Ureter (tissue), 1 donor: ENCODE results near the gene PCMT1. TPM values are rescaled to one million over a fixed set of nuclear protein-coding genes. Genes with fewer than 3 reads are reported as not detected.
"Not testable (repeated sequence)": the region's sequence is repeated elsewhere in the genome, so short reads cannot be mapped to it uniquely, and the experiment has no call there.

Experiments
- DNase-seq: peaks from one replicate; pipeline ENCODE4 v3.0.0-alpha.2; 2020; ENCODE audit warnings: low spot score
- total RNA-seq: library from RNA; stranded (reverse); gene quantifications from one replicate; pipeline ENCODE4 v1.2.4, GENCODE V29; 2023
- donor health status: DM: yes; HTN: yes; CAD: no.

Gene PCMT1
- total RNA-seq, 1 donor from 2014 or later: 56.0 TPM

GRCh38 chr6:149750136-149750609, 632 bp downstream of the PCMT1 start:
- peak; percentile 52 for DNase-seq

DNA sequence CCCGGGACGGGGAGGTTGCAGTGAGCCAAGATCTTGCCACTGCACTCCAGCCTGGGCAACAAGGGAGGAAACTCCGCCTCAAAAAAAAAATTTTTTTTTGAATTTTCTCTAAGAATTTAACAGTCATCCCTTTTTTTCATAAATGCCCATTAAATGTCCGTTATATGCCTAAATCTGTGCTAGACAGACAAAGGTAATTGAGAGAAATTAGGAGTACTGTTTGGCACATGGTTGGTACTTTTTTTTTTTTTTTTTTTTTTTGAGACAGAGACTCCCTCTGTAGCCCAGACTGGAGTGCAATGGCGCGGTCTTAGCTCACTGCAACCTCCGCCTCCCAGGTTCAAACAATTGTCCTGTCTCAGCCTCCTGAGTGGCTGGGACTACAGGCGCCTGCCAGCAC, 1.7 kb downstream of the PCMT1 start:
- DNase-seq: no peak

GRCh38 chr6:149751920-149752319, 2.4 kb downstream of the PCMT1 start:
- not testable (repeated sequence) for DNase-seq

DNA sequence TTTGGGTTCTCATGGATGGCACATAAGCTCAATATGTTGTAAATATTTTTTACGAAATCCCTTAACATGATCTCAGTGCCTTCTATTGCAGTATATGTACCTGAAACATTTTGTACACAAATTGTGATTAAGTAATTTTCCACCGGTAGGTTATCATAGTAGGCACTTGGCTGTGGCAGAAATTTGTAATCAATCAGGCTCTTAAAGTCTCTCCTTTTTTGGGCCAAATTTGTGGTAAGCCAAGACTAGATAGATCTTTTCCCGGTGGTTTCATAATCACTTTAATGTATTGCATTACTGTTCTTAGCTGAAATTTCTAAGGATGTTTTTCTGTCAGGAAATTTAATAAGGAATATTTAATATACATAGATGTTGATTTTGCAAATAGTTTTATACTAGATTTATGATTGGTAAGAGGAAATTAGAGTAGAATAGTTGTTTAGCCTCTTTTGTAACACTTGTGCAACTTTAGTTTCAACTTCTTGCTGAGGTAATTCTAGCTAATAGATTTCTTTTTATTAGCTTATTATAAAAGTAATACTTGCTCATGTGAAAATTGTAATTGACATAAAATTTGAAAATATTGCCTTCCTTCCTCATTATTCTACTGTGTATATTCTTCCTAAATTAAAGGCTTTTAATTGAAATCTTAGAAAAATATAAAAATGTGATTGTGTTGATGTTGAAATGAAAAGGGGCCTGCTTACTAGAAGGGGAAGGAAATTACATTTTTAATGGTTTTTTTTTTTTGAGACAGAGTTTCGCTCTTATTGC, 3.2 kb downstream of the PCMT1 start:
- DNase-seq: no peak

DNA sequence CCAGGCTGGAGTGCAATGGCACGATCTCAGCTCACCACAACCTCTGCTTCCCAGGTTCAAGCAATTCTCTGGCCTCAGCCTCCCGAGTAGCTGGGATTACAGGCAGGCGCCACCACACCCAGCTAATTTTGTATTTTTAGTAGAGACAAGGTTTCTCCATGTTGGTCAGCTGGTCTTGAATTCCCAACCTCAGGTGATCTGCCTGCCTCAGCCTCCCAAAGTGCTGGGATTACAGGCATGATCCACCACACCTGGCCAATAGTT, 3.8 kb downstream of the PCMT1 start:
- DNase-seq: not testable (repeated sequence)

GRCh38 chr6:149754548-149754947, 5.0 kb downstream of the PCMT1 start:
- no peak for DNase-seq

DNA sequence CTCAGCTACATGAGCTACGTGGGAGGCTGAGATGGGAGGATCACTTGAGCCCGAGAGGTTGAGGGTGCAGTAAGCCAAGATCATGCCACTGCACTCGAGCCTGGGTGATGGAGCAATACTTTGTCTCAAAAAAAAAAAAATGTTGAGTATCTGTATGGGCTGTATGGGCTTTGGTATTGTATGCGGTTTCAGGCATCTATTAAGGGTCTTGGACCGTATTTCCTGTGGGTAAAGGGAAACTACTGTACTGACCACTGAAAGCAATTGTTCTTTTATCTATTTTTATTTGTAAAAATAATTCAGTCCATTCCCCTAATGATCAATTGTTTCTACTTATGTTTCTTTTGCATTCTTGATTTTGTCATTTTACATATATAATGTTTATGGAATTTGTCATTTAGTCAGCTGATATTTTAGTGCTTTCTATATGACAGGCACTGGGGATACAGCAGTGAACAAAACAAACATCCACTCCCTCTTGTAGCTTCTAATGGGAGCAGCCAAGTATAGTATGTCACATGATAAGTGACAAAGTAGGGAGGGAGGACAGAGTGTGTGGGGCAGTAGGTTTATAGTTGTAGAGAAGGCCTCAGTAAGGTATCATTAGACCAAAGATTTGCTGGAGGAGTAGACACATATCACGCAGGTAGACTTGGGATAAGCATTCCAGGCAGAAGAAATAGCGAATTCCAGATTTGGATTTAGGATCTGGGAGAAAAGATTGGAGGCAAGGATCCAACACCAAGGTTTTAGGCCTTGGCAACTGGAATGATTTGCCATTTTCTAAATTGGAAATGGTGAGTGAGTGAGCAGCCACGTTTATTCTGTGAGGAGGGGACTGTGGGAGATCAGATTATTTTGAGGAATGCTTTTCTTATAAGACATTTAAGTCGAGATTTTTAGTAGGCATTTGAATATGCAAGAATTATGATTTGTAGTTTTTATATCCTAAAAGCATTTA, 6.0 kb downstream of the PCMT1 start:
- no peak for DNase-seq

DNA sequence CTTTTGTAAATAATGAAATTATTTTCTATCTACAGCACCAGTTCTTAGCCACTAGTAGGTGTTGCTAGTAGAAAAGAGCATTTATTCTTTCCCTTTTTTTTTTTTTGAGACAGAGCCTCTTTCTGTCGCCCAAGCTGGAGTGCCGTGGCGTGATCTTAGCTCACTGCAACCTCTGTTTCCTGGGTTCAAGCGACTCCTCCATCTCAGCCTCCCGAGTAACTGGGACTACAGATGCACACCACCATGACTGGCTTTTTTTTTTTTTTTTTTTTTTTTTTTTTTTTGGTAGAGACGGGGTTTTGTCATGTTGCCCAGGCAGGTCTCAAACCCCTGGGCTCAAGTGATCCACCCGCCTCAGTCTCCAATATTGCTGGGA, 6.7 kb downstream of the PCMT1 start:
- no peak for DNase-seq

DNA sequence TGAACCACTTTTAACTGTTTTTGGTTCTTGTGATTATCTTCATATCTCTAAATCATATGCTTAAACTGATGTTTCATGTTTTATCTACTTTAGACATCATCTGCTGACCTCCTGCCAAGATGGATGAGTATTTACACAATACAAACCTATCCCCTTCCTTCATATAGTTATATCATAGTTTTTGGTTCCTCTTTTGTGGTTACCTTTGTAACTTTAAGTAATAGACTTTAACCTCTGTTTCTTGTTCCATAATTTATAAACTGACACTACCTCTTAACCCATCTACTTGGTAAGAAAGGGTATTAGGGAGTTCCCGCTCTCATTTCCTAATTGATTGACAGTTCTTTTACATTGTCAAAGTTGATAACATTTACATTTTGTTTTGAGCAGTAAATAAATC, 11.9 kb downstream of the PCMT1 start:
- DNase-seq: no peak

- no peak for DNase-seq
Measured at GRCh38 chr6:149763866-149764265, 14.3 kb downstream of the PCMT1 start.

DNA sequence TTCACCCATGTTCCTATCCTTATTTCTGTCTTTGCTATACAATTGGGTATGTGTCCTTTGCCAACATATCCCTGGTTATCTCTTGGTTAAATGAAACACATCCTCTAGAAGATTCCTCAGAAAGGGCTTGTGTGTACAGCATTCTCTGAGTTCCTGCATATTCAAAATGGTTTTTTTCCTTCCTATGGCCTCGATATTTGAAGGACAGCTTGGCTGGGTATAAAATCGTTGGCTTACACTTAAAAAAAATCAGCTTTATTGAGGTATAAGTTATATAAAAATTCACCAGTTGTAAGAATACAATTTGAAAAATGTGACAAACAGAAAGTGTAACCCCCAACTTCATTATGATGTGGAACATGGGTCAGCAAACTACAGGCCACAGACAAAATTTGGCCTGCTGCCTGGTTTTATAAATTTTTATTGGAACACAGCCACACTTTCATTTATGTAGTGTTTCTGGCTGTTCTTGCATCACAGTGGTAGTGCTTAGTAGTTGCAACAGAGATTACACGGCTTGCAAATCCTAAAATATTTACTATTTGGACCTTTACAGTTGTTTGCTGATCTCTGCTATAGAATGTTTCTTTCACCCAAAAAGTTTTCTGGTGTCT, 16.7 kb downstream of the PCMT1 start:
- no peak for DNase-seq

GRCh38 chr6:149769676-149770075, 20.1 kb downstream of the PCMT1 start:
- no peak for DNase-seq

- DNase-seq: no peak
Measured at GRCh38 chr6:149771185-149771584, 21.6 kb downstream of the PCMT1 start.

DNA sequence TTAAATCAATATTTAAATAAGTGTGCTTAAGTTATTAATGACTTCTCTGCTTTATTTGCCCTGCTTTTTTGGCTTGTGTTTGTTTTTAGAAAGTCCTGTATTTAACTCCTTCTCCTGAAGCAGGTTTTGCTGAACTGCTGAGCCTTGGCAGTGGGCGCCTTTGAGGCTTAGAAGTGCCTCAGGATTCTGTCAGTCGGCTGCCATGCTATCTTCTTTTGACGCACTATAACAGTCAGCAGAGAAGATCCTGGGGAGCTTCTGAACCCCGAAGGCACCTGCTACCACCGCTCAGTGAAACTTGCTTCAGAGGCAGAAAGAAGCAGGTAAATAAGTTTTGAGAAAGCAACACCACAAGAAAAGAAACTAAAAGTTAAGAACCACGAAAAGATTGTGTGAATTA, 22.4 kb downstream of the PCMT1 start:
- DNase-seq: no peak

GRCh38 chr6:149777624-149778023, 28.1 kb downstream of the PCMT1 start:
- no peak for DNase-seq

DNA sequence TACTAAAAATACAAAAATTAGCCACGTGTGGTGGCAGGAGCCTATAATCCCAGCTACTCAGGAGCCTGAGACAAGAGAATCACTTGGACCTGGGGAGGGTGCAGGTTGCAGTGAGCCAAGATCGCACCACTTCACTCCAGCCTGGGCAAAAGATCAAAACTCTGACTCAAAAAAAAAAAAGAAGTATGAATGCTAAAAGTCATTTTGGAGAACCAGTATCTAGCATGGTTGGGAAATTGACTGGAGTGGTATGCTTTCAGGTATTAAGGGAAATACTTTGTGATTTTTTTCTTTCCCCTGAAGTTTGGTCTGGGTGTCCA, 30.1 kb downstream of the PCMT1 start:
- no peak for DNase-seq

DNA sequence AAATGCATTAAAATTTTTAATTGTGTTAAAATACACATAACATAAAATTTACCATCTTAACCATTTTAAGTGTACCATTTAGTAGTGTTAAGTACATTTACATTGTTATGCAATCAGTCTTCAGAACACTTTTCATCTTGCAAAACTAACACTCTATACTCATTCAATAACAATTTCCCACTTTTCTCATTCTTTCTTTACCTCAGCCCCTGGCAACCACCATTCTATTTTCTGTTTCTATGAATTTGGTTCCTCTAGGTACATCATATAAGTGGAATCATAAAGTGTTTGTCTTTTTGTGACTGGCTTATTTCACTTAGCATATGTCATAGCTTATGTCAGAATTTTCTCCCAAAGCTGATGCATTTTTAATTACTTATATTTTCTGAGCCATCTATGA, 32.2 kb downstream of the PCMT1 start:
- DNase-seq: no peak

GRCh38 chr6:149782337-149782736, 32.8 kb downstream of the PCMT1 start:
- DNase-seq: no peak

DNA sequence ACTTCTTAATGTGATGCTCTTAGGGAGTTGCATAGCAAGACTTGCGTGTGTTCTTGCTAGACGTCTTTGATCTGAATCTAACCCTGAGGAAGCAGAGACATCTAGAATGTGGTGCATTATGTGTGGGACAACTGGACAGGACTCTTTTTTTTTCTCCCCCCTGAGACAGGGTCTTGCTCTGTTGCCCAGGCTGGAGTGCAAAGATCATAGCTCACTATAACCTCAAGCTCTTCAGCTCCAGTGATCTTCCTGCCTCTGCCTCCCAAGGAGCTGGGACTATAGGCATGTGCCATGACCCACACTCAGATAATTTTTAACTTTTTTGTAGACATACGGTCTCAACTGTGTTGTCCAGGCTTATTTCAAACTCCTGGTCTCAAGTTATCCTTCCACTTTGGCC, 34.0 kb downstream of the PCMT1 start:
- DNase-seq: no peak

GRCh38 chr6:149806127-149806526, 56.6 kb downstream of the PCMT1 start:
- DNase-seq: no peak

- DNase-seq: no peak
Measured at GRCh38 chr6:149809798-149810197, 60.3 kb downstream of the PCMT1 start.

GRCh38 chr6:149813351-149813750, 63.8 kb downstream of the PCMT1 start:
- DNase-seq: no peak

- no peak for DNase-seq
Measured at GRCh38 chr6:149815788-149816187, 66.2 kb downstream of the PCMT1 start.
